Body of pancreas (tissue), 4 donors: ENCODE measurements around the gene CLECL1. TPM values are rescaled to one million over a fixed set of nuclear protein-coding genes. Genes with fewer than 3 reads are reported as not detected.

Experiments
- ATAC-seq: fragments of 150-250 bp; one replicate; pipeline ENCODE4 v1.9.1; 2016
- DNase-seq, 4 donors: peaks; one replicate each; pipeline ENCODE4 v3.0.0-alpha.2; 2019
- H3K27ac ChIP-seq, 4 donors: fragments of 200-600 bp; sonication (generic); 1 replicate in 3 of 4; 2 replicates in 1 of 4; pipeline versions ENCODE4 v1.5.1 to v1.6.1; 2016 to 2019; ENCODE audit warnings: mild to moderate bottlenecking in 1 of 4, mixed read lengths in 1 of 4, moderate library complexity in 1 of 4
- H3K27me3 ChIP-seq, 2 donors: fragments of 200-600 bp; sonication (generic); one replicate each; pipeline ENCODE4 v1.6.0; 2016; ENCODE audit warnings: mild to moderate bottlenecking in 1 of 2
- H3K36me3 ChIP-seq, 2 donors: fragments of 200-600 bp; sonication (generic); replicated peaks in 1 of 2; 2 replicates each; pipeline ENCODE4 v1.5.1; 2016; ENCODE audit warnings: low read depth in 2 of 2; ENCODE audit not compliant: insufficient read depth in 1 of 2
- H3K4me1 ChIP-seq: fragments of 200-600 bp; sonication (generic); one replicate; pipeline ENCODE4 v1.6.0; 2016
- H3K4me3 ChIP-seq, 2 donors: fragments of 200-600 bp; sonication (generic); 1 replicate in 1 of 2; 2 replicates in 1 of 2; pipeline ENCODE4 v1.5.1; 2016 to 2019
- H3K9me3 ChIP-seq, 3 donors: fragments of 200-600 bp; sonication (generic); 1 replicate in 2 of 3; 2 replicates in 1 of 3; pipeline ENCODE4 v1.5.1; 2016
- CTCF ChIP-seq, 7 experiments: fragments of 450-650 bp in 4 of 7; fragments of 200-600 bp in 3 of 7; sonication (generic) in 3 of 7; IDR thresholded peaks; one replicate each; pipeline ENCODE4 v1.5.1; 2016 to 2019; ENCODE audit warnings: antibody characterized with exemption in 7 of 7
- POLR2A ChIP-seq, 3 donors: fragments of 450-650 bp; IDR thresholded peaks; one replicate each; pipeline ENCODE4 v1.6.1; 2016; ENCODE audit warnings: antibody characterized with exemption in 3 of 3, mild to moderate bottlenecking in 2 of 3
- WGBS, 2 donors: methylation state at CpG; one replicate each; pipeline ENCODE4 v1.1.5; 2017; 5-methylcytosine and 5-hydroxymethylcytosine counted together
- intact Hi-C: fragments of 100-400 bp; cut with DNase I; formaldehyde crosslinking; loops from one replicate; pipeline ENCODE4 v1.15.1; 2023
- total RNA-seq, 2 donors: library from RNA; depleted of rRNA; stranded (reverse); fragments of >200 nt; gene quantifications; one replicate each; pipeline ENCODE4 v1.1.0, GENCODE V29; 2016

Gene CLECL1
- total RNA-seq, 2 donors from 2014 or later, result not detected

- H3K9me3 ChIP-seq, result no peaks in the 10 kb centered on the region
- TF ChIP-seq CTCF (IDR thresholded peaks at IDR 0.05) (no peak), POLR2A (IDR thresholded peaks at IDR 0.05) (no peak)
- no peak overlapping the region for H3K27ac ChIP-seq
- no peaks in the 10 kb centered on the region for H3K36me3 ChIP-seq
- DNase-seq, result peak in 1 of 4 donors; percentile 9
- intact Hi-C loops, result no loop called here
- H3K4me3 ChIP-seq, result no peak overlapping the region
- no peak for ATAC-seq
- no peaks in the 10 kb centered on the region for H3K4me1 ChIP-seq
- no peaks in the 10 kb centered on the region for H3K27me3 ChIP-seq
- WGBS, 2 donors, result 77 to 98% methylated on average over 2 of the region's 2 CpGs
These were observed 58.7 kb downstream of the CLECL1 start for GRCh38 chr12:9674226-9674590.

GRCh38 chr12:9673404-9674225, 59.3 kb downstream of the CLECL1 start:
- Histone ChIP-seq H3K9me3 (no peaks in the 10 kb centered on the region), H3K36me3 (no peaks in the 10 kb centered on the region), H3K4me1 (no peaks in the 10 kb centered on the region), H3K27ac (no peak overlapping the region), H3K27me3 (no peaks in the 10 kb centered on the region), H3K4me3 (no peak overlapping the region)
- ATAC-seq (no peak), DNase-seq (peak in 3 of 4 donors; percentile 33 to 41 (median 39))
- no peak for TF ChIP-seq CTCF (IDR thresholded peaks at IDR 0.05)
- TF ChIP-seq POLR2A (IDR thresholded peaks at IDR 0.05), result no peak
- WGBS, 2 donors, result 60 to 74% methylated on average over 3 to 6 of the region's 6 CpGs
- intact Hi-C loops, result no loop called here

Other genes starting within 250 kb of the CLECL1 start
- under 1 TPM in 1 of 2 donors, not detected in 1; 0.26 TPM for gene KLRB1, start 125.2 kb downstream of the CLECL1 start, total RNA-seq
- 1 to 10 TPM; 5.3 to 7.5 TPM for gene CLEC2D, start 63.4 kb downstream of the CLECL1 start, total RNA-seq
- 1 to 10 TPM; 3.1 to 4.0 TPM for gene CD69, start 27.8 kb upstream of the CLECL1 start, total RNA-seq
- not detected for gene KLRF1, start 94.4 kb upstream of the CLECL1 start, total RNA-seq
- gene CLEC2B, start 136.3 kb upstream of the CLECL1 start, total RNA-seq, result 1 to 10 TPM in 1 of 2 donors, under 1 TPM in 1; 0.66 to 4.2 TPM
- not detected for gene KLRF2, start 148.4 kb upstream of the CLECL1 start, total RNA-seq
- gene CLEC2A, start 199.3 kb upstream of the CLECL1 start, total RNA-seq, result not detected
- gene CLEC12A, start 238.3 kb upstream of the CLECL1 start, total RNA-seq, result under 1 TPM in 1 of 2 donors, not detected in 1; 0.99 TPM